ENCODE measurements around the gene UPB1. TPM values are rescaled to one million over a fixed set of nuclear protein-coding genes. Genes with fewer than 3 reads are reported as not detected.
A peak's percentile ranks its signal among the peaks of the same experiment; 100 is the strongest.

The UPB1 gene
- total and polyA plus RNA-seq, 4 experiments from 2014 or later, result 1.1 to 1.4 TPM; not detected in 2

GRCh38 chr22:24510637-24511625, 15.8 kb downstream of the UPB1 start:
- Histone ChIP-seq H3K4me3 (ENCODE audit: low read length in 2 of 2) (no peak overlapping the region), H3K9me3 (ENCODE audit: control insufficient read depth in 1 of 2, low read length in 2 of 2) (no peaks in the 10 kb centered on the region), H3K27ac (ENCODE audit: low read depth, low read length) (no peak overlapping the region), H3K36me3 (ENCODE audit: insufficient read depth, low read length) (no peaks in the 10 kb centered on the region), H3K27me3 (ENCODE audit: insufficient read depth, low read length) (no peaks in the 10 kb centered on the region), H3K4me1 (ENCODE audit: insufficient read depth, low read length) (no peaks in the 10 kb centered on the region)
- H3K36me3 Mint-ChIP-seq, result no peaks in the 10 kb centered on the region
- ChIA-PET CTCF (ENCODE audit: partially characterized antibody) (no interaction called here), POLR2A (ENCODE audit: partially characterized antibody) (no interaction called here)
- no peaks in the 10 kb centered on the region for H3K9me3 Mint-ChIP-seq
- H3K27ac Mint-ChIP-seq, result peak overlapping the region in 1 of 7 donors; percentile 46
- DNase-seq, result no peak
- no peak overlapping the region for H3K4me3 Mint-ChIP-seq
- peaks cover 0 to 8% (median 2%) of the 10 kb centered on the region in 4 donors for H3K4me1 Mint-ChIP-seq
- H3K27me3 Mint-ChIP-seq, result no peaks in the 10 kb centered on the region
- intact Hi-C loops (cut with micrococcal nuclease), result no loop called here

DNA sequence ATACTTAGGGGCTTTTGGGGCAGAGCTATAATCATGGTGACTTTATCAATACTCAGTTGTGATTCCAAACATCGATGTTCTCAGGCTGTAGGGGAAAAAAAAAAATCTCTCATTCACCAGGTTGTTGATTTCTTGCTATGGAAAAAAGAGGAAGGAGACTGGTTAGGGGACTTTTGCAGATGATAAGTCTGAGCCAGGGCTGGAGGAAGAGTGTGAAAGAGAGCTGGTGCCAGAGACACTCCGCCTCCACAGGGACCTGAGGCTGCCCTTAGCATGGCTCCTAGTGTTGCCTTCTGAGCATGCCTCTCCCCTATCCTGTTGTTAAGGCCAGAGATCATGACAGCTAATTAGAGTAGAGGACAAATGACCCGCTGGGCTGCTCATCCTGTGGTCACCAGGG, 16.9 kb downstream of the UPB1 start:
- Histone ChIP-seq H3K27ac (ENCODE audit: low read depth, low read length) (no peak overlapping the region), H3K27me3 (ENCODE audit: insufficient read depth, low read length) (no peaks in the 10 kb centered on the region), H3K9me3 (ENCODE audit: control insufficient read depth in 1 of 2, low read length in 2 of 2) (no peaks in the 10 kb centered on the region), H3K36me3 (ENCODE audit: insufficient read depth, low read length) (no peaks in the 10 kb centered on the region), H3K4me3 (ENCODE audit: low read length in 2 of 2) (no peak overlapping the region), H3K4me1 (ENCODE audit: insufficient read depth, low read length) (no peaks in the 10 kb centered on the region)
- Mint-ChIP-seq H3K27me3 (no peaks in the 10 kb centered on the region), H3K27ac (no peak overlapping the region), H3K36me3 (no peaks in the 10 kb centered on the region), H3K9me3 (no peaks in the 10 kb centered on the region), H3K4me3 (no peak overlapping the region), H3K4me1 (peaks cover 0 to 8% (median 2%) of the 10 kb centered on the region in 4 donors)
- DNase-seq, result no peak
- intact Hi-C loops (cut with micrococcal nuclease), result no loop called here
- CTCF ChIA-PET (ENCODE audit: partially characterized antibody), result no interaction called here
- POLR2A ChIA-PET (ENCODE audit: partially characterized antibody), result no interaction called here

- H3K4me3 ChIP-seq (ENCODE audit: low read length in 2 of 2), result no peak overlapping the region
- CTCF ChIA-PET (ENCODE audit: partially characterized antibody), result no interaction called here
- no peak overlapping the region for H3K27ac ChIP-seq (ENCODE audit: low read depth, low read length)
- H3K4me3 Mint-ChIP-seq, result no peak overlapping the region
- H3K36me3 ChIP-seq (ENCODE audit: insufficient read depth, low read length), result no peaks in the 10 kb centered on the region
- H3K27me3 ChIP-seq (ENCODE audit: insufficient read depth, low read length), result no peaks in the 10 kb centered on the region
- intact Hi-C loops (cut with micrococcal nuclease), result no loop called here
- no peaks in the 10 kb centered on the region for H3K36me3 Mint-ChIP-seq
- POLR2A ChIA-PET (ENCODE audit: partially characterized antibody), result no interaction called here
- DNase-seq, result no peak
- peaks cover 0 to 8% (median 2%) of the 10 kb centered on the region in 4 donors for H3K4me1 Mint-ChIP-seq
- no peaks in the 10 kb centered on the region for H3K27me3 Mint-ChIP-seq
- no peaks in the 10 kb centered on the region for H3K4me1 ChIP-seq (ENCODE audit: insufficient read depth, low read length)
- no peaks in the 10 kb centered on the region for H3K9me3 ChIP-seq (ENCODE audit: control insufficient read depth in 1 of 2, low read length in 2 of 2)
- no peaks in the 10 kb centered on the region for H3K9me3 Mint-ChIP-seq
- H3K27ac Mint-ChIP-seq, result no peak overlapping the region
These were observed 18.5 kb downstream of the UPB1 start for GRCh38 chr22:24513378-24514240.

GRCh38 chr22:24514241-24515026, 19.3 kb downstream of the UPB1 start:
- H3K27me3 ChIP-seq (ENCODE audit: insufficient read depth, low read length), result no peaks in the 10 kb centered on the region
- Mint-ChIP-seq H3K27me3 (no peaks in the 10 kb centered on the region), H3K27ac (no peak overlapping the region), H3K4me3 (no peak overlapping the region), H3K36me3 (no peaks in the 10 kb centered on the region), H3K4me1 (peaks cover 0 to 8% (median 2%) of the 10 kb centered on the region in 4 donors), H3K9me3 (no peaks in the 10 kb centered on the region)
- H3K9me3 ChIP-seq (ENCODE audit: control insufficient read depth in 1 of 2, low read length in 2 of 2), result no peaks in the 10 kb centered on the region
- no peak for DNase-seq
- no peaks in the 10 kb centered on the region for H3K4me1 ChIP-seq (ENCODE audit: insufficient read depth, low read length)
- no peak overlapping the region for H3K4me3 ChIP-seq (ENCODE audit: low read length in 2 of 2)
- CTCF ChIA-PET (ENCODE audit: partially characterized antibody), result no interaction called here
- POLR2A ChIA-PET (ENCODE audit: partially characterized antibody), result no interaction called here
- H3K36me3 ChIP-seq (ENCODE audit: insufficient read depth, low read length), result no peaks in the 10 kb centered on the region
- H3K27ac ChIP-seq (ENCODE audit: low read depth, low read length), result no peak overlapping the region
- intact Hi-C loops (cut with micrococcal nuclease), result no loop called here

- Mint-ChIP-seq H3K27ac (no peak overlapping the region), H3K4me1 (peaks cover 0 to 8% (median 2%) of the 10 kb centered on the region in 4 donors), H3K36me3 (no peaks in the 10 kb centered on the region), H3K9me3 (no peaks in the 10 kb centered on the region), H3K27me3 (no peaks in the 10 kb centered on the region), H3K4me3 (no peak overlapping the region)
- Histone ChIP-seq H3K4me3 (ENCODE audit: low read length in 2 of 2) (no peak overlapping the region), H3K36me3 (ENCODE audit: insufficient read depth, low read length) (no peaks in the 10 kb centered on the region), H3K4me1 (ENCODE audit: insufficient read depth, low read length) (no peaks in the 10 kb centered on the region), H3K27ac (ENCODE audit: low read depth, low read length) (no peak overlapping the region), H3K27me3 (ENCODE audit: insufficient read depth, low read length) (no peaks in the 10 kb centered on the region), H3K9me3 (ENCODE audit: control insufficient read depth in 1 of 2, low read length in 2 of 2) (no peaks in the 10 kb centered on the region)
- no peak for DNase-seq
- ChIA-PET POLR2A (ENCODE audit: partially characterized antibody) (no interaction called here), CTCF (ENCODE audit: partially characterized antibody) (no interaction called here)
- intact Hi-C loops (cut with micrococcal nuclease), result no loop called here
These were observed 19.9 kb downstream of the UPB1 start for GRCh38 chr22:24515027-24515338.

GRCh38 chr22:24516301-24516737, 21.2 kb downstream of the UPB1 start:
- no peaks in the 10 kb centered on the region for H3K27me3 Mint-ChIP-seq
- Histone ChIP-seq H3K36me3 (ENCODE audit: insufficient read depth, low read length) (no peaks in the 10 kb centered on the region), H3K27ac (ENCODE audit: low read depth, low read length) (no peak overlapping the region), H3K4me3 (ENCODE audit: low read length in 2 of 2) (no peak overlapping the region), H3K4me1 (ENCODE audit: insufficient read depth, low read length) (no peaks in the 10 kb centered on the region), H3K9me3 (ENCODE audit: control insufficient read depth in 1 of 2, low read length in 2 of 2) (no peaks in the 10 kb centered on the region), H3K27me3 (ENCODE audit: insufficient read depth, low read length) (no peaks in the 10 kb centered on the region)
- DNase-seq, result no peak
- CTCF ChIA-PET (ENCODE audit: partially characterized antibody), result interaction anchor here (1.4 kb wide), 1 partner anchor 9 kb away, joined by 4 read pairs; no protein-coding TSS in a partner anchor
- intact Hi-C loops (cut with micrococcal nuclease), result no loop called here
- H3K27ac Mint-ChIP-seq, result no peak overlapping the region
- POLR2A ChIA-PET (ENCODE audit: partially characterized antibody), result no interaction called here
- no peak overlapping the region for H3K4me3 Mint-ChIP-seq
- no peaks in the 10 kb centered on the region for H3K9me3 Mint-ChIP-seq
- H3K4me1 Mint-ChIP-seq, result peaks cover 0 to 1% (median under 1%) of the 10 kb centered on the region in 4 donors
- H3K36me3 Mint-ChIP-seq, result no peaks in the 10 kb centered on the region
